Measurements from ENCODE around the gene HEYL. TPM values are rescaled to one million over a fixed set of nuclear protein-coding genes. Genes with fewer than 3 reads are reported as not detected.
A peak's percentile ranks its signal among the peaks of the same experiment; 100 is the strongest.
"Not testable (repeated sequence)": the region's sequence is repeated elsewhere in the genome, so short reads cannot be mapped to it uniquely, and the experiment has no call there.

The HEYL gene
- total RNA-seq, 1 experiment from 2014 or later, result 61.9 TPM

DNA sequence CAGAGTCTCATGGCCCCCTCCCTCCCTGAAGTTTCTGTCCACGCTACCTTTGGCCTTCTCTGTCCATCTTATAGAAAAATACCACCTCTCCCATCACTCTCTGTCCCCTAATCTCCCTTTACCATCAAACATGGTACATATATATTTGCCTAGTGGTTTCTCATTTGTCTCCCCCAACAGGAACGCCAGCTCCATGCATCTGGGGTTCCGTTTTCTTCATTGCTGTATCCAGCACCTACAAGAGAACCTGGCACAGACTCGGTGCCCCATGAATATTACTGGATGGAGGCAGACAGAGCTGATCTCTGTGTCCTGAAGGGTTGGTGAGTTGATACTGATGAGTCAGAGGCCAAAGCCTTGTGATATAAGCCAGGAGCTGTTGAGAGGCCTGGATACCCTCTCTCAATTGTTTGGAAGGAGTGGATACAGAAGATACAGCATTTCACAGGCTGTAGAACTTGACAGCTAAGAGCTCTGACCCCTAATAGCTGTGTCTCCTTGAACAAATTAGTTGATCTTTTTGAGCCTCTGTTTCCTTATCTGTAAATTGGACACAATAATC is 21.9 kb downstream of the HEYL start:
- no peaks in the 10 kb centered on the region for H3K9me3 ChIP-seq (replicated peaks)
- H3K27me3 ChIP-seq, result no peaks in the 10 kb centered on the region
- H3K27ac ChIP-seq, result no peak overlapping the region
- peaks cover 6% of the 10 kb centered on the region for H3K36me3 ChIP-seq
- peak in 1 of 2 experiments; percentile 26 for DNase-seq
- H3K4me3 ChIP-seq, result no peak overlapping the region
- no peaks in the 10 kb centered on the region for H3K4me1 ChIP-seq

DNA sequence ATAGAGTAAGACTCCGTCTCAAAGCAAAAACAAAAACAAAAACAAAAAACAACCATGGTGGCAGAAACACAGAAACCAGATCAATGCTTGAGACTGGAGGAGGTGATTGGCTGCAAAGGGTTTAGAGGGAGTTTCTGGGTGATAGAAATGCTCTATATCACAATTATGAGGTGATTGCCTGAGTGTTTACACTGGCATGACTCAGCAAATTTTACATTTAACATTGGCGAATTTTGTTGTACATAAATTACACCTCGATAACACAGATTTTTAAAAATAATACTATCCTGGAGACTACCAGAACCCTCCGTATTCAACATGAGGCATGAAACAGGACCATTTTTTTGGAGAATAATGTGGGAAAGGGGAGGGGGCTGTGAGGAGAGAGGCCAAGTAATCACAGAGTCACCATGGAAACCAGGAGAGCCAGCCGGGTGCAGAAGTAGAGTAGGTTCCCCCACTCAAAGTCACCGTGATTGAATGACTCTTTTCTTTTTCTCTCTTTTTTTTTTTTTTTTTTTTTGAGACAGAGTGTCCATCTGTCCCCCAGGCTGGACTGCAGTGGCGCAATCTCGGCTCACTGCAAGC is 24.3 kb downstream of the HEYL start:
- no peaks in the 10 kb centered on the region for H3K4me1 ChIP-seq
- no peaks in the 10 kb centered on the region for H3K9me3 ChIP-seq (replicated peaks)
- no peaks in the 10 kb centered on the region for H3K27me3 ChIP-seq
- H3K27ac ChIP-seq, result no peak overlapping the region
- DNase-seq, result no peak
- H3K36me3 ChIP-seq, result no peaks in the 10 kb centered on the region
- H3K4me3 ChIP-seq, result no peak overlapping the region

DNA sequence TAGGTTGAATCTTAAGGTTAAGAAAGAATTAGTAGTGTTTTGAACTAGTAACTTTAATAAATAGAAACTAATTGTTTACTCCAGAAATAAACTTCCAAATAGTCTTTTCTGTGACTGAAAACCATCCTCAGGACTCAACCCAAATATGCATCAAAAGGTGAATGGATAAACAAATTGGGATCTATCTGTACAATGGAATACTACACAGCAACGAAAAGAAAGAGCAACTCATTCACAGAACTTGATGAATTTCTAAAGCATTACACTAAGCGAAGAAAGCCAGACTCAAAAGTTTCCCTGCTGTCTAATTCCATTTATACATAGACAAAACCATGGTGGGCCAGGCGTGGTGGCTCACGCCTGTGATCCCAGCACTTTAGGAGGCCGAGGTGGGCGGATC is 25.0 kb downstream of the HEYL start:
- H3K4me3 ChIP-seq, result no peak overlapping the region
- H3K9me3 ChIP-seq (replicated peaks), result no peaks in the 10 kb centered on the region
- H3K4me1 ChIP-seq, result no peaks in the 10 kb centered on the region
- no peak for DNase-seq
- no peaks in the 10 kb centered on the region for H3K27me3 ChIP-seq
- H3K36me3 ChIP-seq, result no peaks in the 10 kb centered on the region
- no peak overlapping the region for H3K27ac ChIP-seq

- DNase-seq, result no peak
- Histone ChIP-seq H3K4me3 (no peak overlapping the region), H3K27ac (no peak overlapping the region), H3K27me3 (no peaks in the 10 kb centered on the region), H3K36me3 (no peaks in the 10 kb centered on the region), H3K4me1 (no peaks in the 10 kb centered on the region), H3K9me3 (replicated peaks) (no peaks in the 10 kb centered on the region)
These were observed 26.2 kb downstream of the HEYL start for GRCh38 chr1:39613250-39613649.

DNA sequence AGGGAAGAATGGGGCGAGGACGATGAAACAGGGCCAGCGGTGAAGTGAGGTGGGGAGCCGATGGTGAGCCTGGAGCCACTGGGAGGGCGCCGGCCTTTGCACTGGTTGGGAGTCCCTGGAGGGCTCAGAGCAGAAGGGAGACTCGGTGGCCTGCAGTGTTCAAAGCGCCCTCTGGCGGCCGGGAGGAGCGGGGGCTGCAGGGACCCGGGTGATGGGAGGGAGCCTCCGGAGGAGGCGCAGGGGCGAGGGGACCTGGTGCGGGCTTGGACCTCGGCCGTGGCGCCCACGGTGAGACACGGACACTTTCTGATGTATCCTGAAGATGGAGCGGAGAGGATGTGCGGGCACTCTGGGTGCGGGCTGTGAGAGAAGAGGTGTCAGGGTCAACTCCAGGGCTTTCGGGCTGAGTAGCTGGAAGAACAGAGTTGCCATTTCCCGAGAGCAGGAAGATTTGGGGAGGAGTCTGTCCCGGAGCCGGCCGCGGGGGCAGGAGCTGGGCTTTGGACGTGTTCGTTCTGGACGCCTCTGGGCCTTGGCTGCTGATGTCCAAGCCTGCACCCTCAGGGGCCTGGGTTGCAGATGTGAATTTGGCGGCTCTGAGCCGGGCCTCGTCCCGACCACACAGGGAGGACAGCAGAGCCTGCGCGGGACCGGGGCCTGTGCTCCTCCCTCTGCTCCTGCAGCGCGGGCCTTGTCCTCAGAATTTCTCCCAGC is 29.7 kb downstream of the HEYL start:
- H3K4me3 ChIP-seq, result no peak overlapping the region
- no peak overlapping the region for H3K27ac ChIP-seq
- H3K9me3 ChIP-seq (replicated peaks), result no peaks in the 10 kb centered on the region
- peak; percentile 50 to 53 for DNase-seq
- no peaks in the 10 kb centered on the region for H3K36me3 ChIP-seq
- H3K4me1 ChIP-seq, result peaks cover 3% of the 10 kb centered on the region; the same call in 1 of the 2 replicates
- H3K27me3 ChIP-seq, result no peaks in the 10 kb centered on the region

DNA sequence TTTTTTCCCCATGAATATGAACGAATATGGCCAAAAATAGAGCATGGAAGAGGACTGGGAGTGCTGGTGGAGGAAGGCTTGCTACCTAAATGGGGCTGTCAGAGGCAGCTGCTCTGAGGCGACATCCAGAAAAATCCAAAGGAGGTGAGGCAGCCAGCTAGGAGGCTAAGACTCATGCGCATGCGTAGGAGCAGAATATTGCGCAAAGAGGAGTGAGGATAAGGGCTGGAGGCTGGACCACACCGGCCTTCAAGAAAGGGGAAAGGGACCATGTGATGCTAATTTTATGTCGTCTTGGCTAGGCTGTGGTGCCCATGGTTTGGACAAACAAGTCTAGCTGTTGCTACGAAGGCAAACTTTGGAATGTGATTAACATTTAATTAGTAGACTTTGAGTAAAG is 30.5 kb downstream of the HEYL start:
- Histone ChIP-seq H3K9me3 (replicated peaks) (no peaks in the 10 kb centered on the region), H3K36me3 (no peaks in the 10 kb centered on the region), H3K27ac (no peak overlapping the region), H3K4me1 (peaks cover 3% of the 10 kb centered on the region; the same call in 1 of the 2 replicates), H3K27me3 (no peaks in the 10 kb centered on the region), H3K4me3 (no peak overlapping the region)
- DNase-seq, result no peak

- not testable (repeated sequence) for H3K27me3 ChIP-seq; H3K9me3 ChIP-seq (replicated peaks); H3K36me3 ChIP-seq; H3K4me3 ChIP-seq; H3K4me1 ChIP-seq; DNase-seq; H3K27ac ChIP-seq
These were observed 35.8 kb downstream of the HEYL start for GRCh38 chr1:39603677-39604076.

GRCh38 chr1:39601667-39602255 is 37.7 kb downstream of the HEYL start:
- H3K36me3 ChIP-seq; H3K9me3 ChIP-seq (replicated peaks); H3K27me3 ChIP-seq; H3K4me1 ChIP-seq; H3K27ac ChIP-seq; H3K4me3 ChIP-seq; DNase-seq: not testable (repeated sequence)

DNA sequence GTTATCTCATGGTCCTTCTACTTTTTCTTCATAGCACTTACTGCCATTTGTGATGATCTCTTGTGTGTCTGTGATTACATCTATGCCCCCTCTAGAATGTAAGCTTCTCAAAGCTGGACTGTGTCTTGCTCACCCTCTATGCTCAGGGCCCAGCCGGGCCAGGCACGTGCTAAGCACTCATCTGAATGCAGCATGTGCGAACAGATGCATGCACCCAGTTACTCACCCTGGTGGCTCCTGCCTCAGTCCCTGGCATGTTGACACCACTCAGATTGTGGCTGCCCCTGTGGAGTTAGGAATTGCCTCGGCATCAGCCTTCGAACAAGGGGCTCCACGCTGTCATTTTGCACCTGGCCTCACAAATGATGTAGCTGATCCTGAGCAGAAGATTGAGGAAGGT is 43.3 kb downstream of the HEYL start:
- no peak for DNase-seq
- no peak overlapping the region for H3K4me3 ChIP-seq
- H3K27ac ChIP-seq, result no peak overlapping the region
- H3K27me3 ChIP-seq, result peaks cover 6% of the 10 kb centered on the region; the same call in 1 of the 2 replicates
- H3K4me1 ChIP-seq, result no peaks in the 10 kb centered on the region
- 0 out of 2 replicates have a peak, but pooled peaks cover 3% of the 10 kb centered on the region for H3K36me3 ChIP-seq
- no peaks in the 10 kb centered on the region; the same call in 1 of the 2 replicates for H3K9me3 ChIP-seq (replicated peaks)

DNA sequence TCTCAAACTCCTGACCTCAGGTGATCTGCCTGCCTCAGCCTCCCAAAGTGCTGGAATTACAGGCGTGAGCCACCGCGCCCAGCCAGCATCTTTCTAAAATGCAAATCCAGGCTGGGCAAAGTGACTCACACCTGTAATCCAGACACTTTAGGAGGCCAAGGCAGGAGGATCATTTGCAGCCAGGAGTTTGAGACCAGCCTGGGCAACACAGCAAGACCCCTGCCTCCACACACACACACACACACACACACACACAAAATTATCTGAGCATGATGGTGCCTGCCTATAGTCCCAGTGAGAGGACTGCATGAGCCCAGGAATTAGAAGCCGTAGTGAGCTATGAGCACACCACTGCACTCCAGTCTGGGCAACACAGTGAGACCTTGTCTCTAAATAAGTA is 46.1 kb downstream of the HEYL start:
- Histone ChIP-seq H3K4me3 (no peak overlapping the region), H3K27me3 (peaks cover 6% of the 10 kb centered on the region; the same call in 1 of the 2 replicates), H3K27ac (no peak overlapping the region), H3K9me3 (replicated peaks) (no peaks in the 10 kb centered on the region), H3K4me1 (no peaks in the 10 kb centered on the region), H3K36me3 (no peaks in the 10 kb centered on the region)
- DNase-seq, result no peak

DNA sequence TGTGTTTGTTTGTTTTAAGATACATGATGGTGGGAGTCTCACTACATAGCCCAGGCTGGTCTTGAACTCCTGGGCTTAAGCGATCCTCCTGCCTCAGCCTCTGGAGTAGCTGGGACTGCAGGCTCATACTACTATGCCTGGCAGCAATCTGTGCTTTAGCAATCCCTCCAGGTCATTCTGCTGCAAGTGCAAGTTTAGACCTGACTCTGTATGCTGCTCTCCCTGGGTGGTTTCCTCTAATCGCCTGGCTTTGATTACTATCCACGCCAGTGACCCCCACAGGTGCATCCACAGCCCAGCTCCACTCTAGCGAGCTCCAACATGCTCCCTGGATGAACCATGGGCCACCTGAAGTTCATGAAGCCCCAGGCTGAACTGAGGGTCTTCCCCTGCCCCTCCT is 47.4 kb downstream of the HEYL start:
- no peak for DNase-seq

DNA sequence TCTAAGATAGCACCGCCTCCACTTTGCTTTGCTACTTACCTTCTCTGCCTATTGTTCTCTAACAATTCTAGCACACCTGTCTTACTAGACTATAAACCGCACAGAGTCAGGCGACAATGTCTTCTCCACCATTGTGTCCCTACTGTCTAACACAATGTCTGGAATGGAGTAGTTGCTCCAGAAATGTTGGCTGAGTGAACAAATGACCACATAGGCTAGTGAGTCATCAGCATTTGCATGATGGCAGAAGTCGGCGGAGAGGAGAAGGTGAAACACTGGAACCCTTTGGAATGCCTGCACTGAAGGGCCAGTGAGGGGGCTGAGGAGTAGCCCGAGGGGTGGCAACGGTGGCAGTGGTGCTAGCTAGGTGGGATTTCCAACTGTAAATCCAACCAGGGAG is 48.9 kb downstream of the HEYL start:
- Histone ChIP-seq H3K4me3 (no peak overlapping the region), H3K27me3 (no peaks in the 10 kb centered on the region), H3K9me3 (replicated peaks) (no peaks in the 10 kb centered on the region), H3K4me1 (no peaks in the 10 kb centered on the region), H3K27ac (no peak overlapping the region), H3K36me3 (no peaks in the 10 kb centered on the region)
- DNase-seq, result no peak

More for the DNA sequence above, 47.4 kb downstream of the HEYL start:
- no peaks in the 10 kb centered on the region for H3K4me1 ChIP-seq
- no peaks in the 10 kb centered on the region for H3K36me3 ChIP-seq
- H3K27ac ChIP-seq, result no peak overlapping the region
- no peaks in the 10 kb centered on the region for H3K9me3 ChIP-seq (replicated peaks)
- H3K27me3 ChIP-seq, result peaks cover 6% of the 10 kb centered on the region; the same call in 1 of the 2 replicates
- H3K4me3 ChIP-seq, result no peak overlapping the region

DNA sequence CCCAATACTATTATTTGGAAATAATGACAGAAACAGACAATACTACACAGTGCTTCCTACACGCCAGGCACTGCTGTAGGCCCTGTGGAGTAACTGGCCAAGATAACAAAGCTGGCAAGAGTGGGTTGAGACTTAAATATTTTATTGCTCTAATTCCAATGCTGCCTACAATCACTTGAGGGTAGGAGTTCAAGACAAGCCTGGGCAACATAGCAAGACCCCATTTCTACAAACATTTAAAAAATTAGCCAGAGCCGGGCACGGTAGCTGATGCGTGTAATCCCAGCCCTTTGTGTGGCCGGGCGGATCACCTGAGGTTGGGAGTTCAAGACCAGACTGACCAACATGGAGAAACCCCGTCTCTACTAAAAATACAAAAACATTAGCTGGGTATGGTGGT is 53.5 kb downstream of the HEYL start:
- no peak overlapping the region for H3K4me3 ChIP-seq
- H3K27ac ChIP-seq, result no peak overlapping the region
- H3K9me3 ChIP-seq (replicated peaks), result no peaks in the 10 kb centered on the region
- no peaks in the 10 kb centered on the region for H3K27me3 ChIP-seq
- peaks cover 5% of the 10 kb centered on the region; the same call in 1 of the 2 replicates for H3K4me1 ChIP-seq
- DNase-seq, result no peak
- H3K36me3 ChIP-seq, result no peaks in the 10 kb centered on the region; the same call in 1 of the 2 replicates

- DNase-seq, result peak; percentile 43 to 58
- H3K27ac ChIP-seq, result peak overlapping the region; percentile 78
These were observed 63.3 kb downstream of the HEYL start for GRCh38 chr1:39576016-39576657.

More at GRCh38 chr1:39576016-39576657, 63.3 kb downstream of the HEYL start:
- peaks cover 17% of the 10 kb centered on the region for H3K4me1 ChIP-seq
- no peaks in the 10 kb centered on the region for H3K27me3 ChIP-seq
- peaks cover 48% of the 10 kb centered on the region for H3K36me3 ChIP-seq
- peak overlapping the region; percentile 95 for H3K4me3 ChIP-seq
- no peaks in the 10 kb centered on the region for H3K9me3 ChIP-seq (replicated peaks)

Measured in SJCRH30 (cell line).